GM10266 (cell line): ENCODE results near the gene ALLC.

ENCODE experiments used
- DNase-seq: peaks from one replicate; pipeline ENCODE4 v3.0.0; 2012; ENCODE audit errors: extremely low spot score
- TF ChIP-seq, protein P1 (sequence below): IDR thresholded peaks from 2 replicates; pipeline ENCODE4 v1.5.1; 2012; ENCODE audit warnings: mild to moderate bottlenecking, low read depth; ENCODE audit not compliant: control insufficient read depth, insufficient read depth; ENCODE audit errors: missing control alignments

Gene ALLC

DNA sequence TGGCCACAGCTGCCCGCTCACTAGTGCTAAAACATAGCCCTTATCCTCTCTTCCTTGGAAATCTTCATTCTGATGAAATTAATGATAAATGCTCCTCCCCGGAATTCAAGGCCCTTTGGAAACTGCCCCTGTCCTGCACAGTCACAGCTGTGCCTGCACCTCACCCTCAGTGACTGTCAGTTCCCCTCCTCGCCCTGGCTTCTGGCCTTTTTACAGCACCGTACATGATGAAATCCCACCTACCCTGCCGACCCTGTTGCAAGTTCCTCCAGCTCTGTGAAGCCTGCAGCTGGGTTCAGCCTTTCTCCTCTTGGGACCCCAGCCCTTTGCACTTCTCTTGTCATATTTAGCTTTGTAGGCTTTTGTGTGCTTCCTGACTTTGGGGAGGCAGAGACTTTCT lies 93.8 kb downstream of the ALLC start:
- no peak for DNase-seq
- TF ChIP-seq, protein P1, sequence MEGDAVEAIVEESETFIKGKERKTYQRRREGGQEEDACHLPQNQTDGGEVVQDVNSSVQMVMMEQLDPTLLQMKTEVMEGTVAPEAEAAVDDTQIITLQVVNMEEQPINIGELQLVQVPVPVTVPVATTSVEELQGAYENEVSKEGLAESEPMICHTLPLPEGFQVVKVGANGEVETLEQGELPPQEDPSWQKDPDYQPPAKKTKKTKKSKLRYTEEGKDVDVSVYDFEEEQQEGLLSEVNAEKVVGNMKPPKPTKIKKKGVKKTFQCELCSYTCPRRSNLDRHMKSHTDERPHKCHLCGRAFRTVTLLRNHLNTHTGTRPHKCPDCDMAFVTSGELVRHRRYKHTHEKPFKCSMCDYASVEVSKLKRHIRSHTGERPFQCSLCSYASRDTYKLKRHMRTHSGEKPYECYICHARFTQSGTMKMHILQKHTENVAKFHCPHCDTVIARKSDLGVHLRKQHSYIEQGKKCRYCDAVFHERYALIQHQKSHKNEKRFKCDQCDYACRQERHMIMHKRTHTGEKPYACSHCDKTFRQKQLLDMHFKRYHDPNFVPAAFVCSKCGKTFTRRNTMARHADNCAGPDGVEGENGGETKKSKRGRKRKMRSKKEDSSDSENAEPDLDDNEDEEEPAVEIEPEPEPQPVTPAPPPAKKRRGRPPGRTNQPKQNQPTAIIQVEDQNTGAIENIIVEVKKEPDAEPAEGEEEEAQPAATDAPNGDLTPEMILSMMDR = no peak
